ENCODE data around the gene TSC22D1. TPM values are rescaled to one million over a fixed set of nuclear protein-coding genes. Genes with fewer than 3 reads are reported as not detected.

TSC22D1 gene
- total and polyA plus RNA-seq, 2 of the 4 experiments (the other 2 are of a cell fraction), result 30.8 to 42.2 TPM

- H2AK9ac ChIP-seq (replicated peaks; ENCODE audit: low read depth, low read length, poor library complexity), result peak overlapping the region; percentile 19
- intact Hi-C loops (cut with micrococcal nuclease), result no loop called here
- H4K5ac ChIP-seq (ENCODE audit: low read depth, low read length), result no peak overlapping the region
- 83% methylated on average over 4 of the region's 16 CpGs; no CpG with 5 or more reads in 1 of the 2 experiments for WGBS, 2 experiments (ENCODE audit: extremely low coverage in 2 of 2, insufficient read length in 1 of 2)
- in situ Hi-C loops (cut with MboI; ENCODE audit: low sequenced_read_pairs), result no loop called here
- no peak overlapping the region for H3K23ac ChIP-seq (ENCODE audit: low read depth, low read length)
- no peak for TF ChIP-seq CEBPB (IDR thresholded peaks at IDR 0.05; ENCODE audit: low read depth, low read length)
- TF ChIP-seq POLR2A (IDR thresholded peaks at IDR 0.05; ENCODE audit: low read depth, low read length), result no peak
- TF ChIP-seq BHLHE40 (IDR thresholded peaks at IDR 0.05; ENCODE audit: low read depth, low read length), result no peak
- TF ChIP-seq FOS (IDR thresholded peaks at IDR 0.05; ENCODE audit: low read depth, low read length), result no peak
- TF ChIP-seq CTCF (conservative IDR thresholded peaks at IDR 0.05; ENCODE audit: low read depth, low read length), result no peak
- no peak for TF ChIP-seq MAFK (IDR thresholded peaks at IDR 0.05; ENCODE audit: low read depth, low read length)
- no peak for TF ChIP-seq MXI1 (IDR thresholded peaks at IDR 0.05; ENCODE audit: borderline replicate concordance, low read depth, low read length)
- no peak for TF ChIP-seq RAD21 (IDR thresholded peaks at IDR 0.05; ENCODE audit: low read length)
- no peak for TF ChIP-seq RFX5 (IDR thresholded peaks at IDR 0.05; ENCODE audit: low read depth, low read length)
- no peak for TF ChIP-seq USF2 (IDR thresholded peaks at IDR 0.05; ENCODE audit: low read depth, low read length)
- no peak for TF ChIP-seq ELK1 (IDR thresholded peaks at IDR 0.05; ENCODE audit: borderline replicate concordance, low read depth, low read length)
- TF ChIP-seq CHD1 (IDR thresholded peaks at IDR 0.05; ENCODE audit: low read depth, low read length), result no peak
- no peak for TF ChIP-seq MAZ (IDR thresholded peaks at IDR 0.05; ENCODE audit: borderline replicate concordance, low read depth, low read length)
- no peak for TF ChIP-seq SMC3 (IDR thresholded peaks at IDR 0.05; ENCODE audit: low read depth, low read length)
- TF ChIP-seq NFE2L2 (IDR thresholded peaks at IDR 0.05; ENCODE audit: low read depth, low read length), result no peak
- no peak for TF ChIP-seq RCOR1 (IDR thresholded peaks at IDR 0.05; ENCODE audit: insufficient replicate concordance, low read length)
- dilution Hi-C loops (cut with HindIII; ENCODE audit: low sequenced_read_pairs, unreplicated experiment), result no loop called here
- no peak overlapping the region for H3K27ac ChIP-seq (ENCODE audit: insufficient read depth, low read length)
- H3K4me2 ChIP-seq (ENCODE audit: low read depth, low read length), result no peak overlapping the region
- H2BK5ac ChIP-seq (ENCODE audit: low read depth, low read length, poor library complexity, severe bottlenecking), result no peak overlapping the region
- no peak overlapping the region for H2BK15ac ChIP-seq (ENCODE audit: low read depth, low read length)
- POLR2A ChIA-PET (ENCODE audit: unreplicated experiment), result no interaction called here
- H2BK120ac ChIP-seq (ENCODE audit: low read depth, low read length), result no peak overlapping the region
- no peaks in the 10 kb centered on the region for H3K9me1 ChIP-seq (ENCODE audit: insufficient read depth, low read length)
- H3K9me3 ChIP-seq (ENCODE audit: control insufficient read depth, insufficient read depth, low read length), result no peaks in the 10 kb centered on the region; the same call in 1 of the 2 replicates
- H4K20me1 ChIP-seq (ENCODE audit: insufficient read depth, low read length), result no peaks in the 10 kb centered on the region
- CTCF ChIA-PET, result no interaction called here
- H3K36me3 ChIP-seq (ENCODE audit: control insufficient read depth, insufficient read depth, low read length), result no peaks in the 10 kb centered on the region
- no peak overlapping the region for H3K56ac ChIP-seq (ENCODE audit: extremely low read depth, insufficient read depth, low read length)
- H3K27me3 ChIP-seq (ENCODE audit: control insufficient read depth, insufficient read depth, low read length), result peaks cover 5% of the 10 kb centered on the region
- H3K79me1 ChIP-seq (ENCODE audit: low read depth in 1 of 2, low read length in 2 of 2), result no peaks in the 10 kb centered on the region
- no peak overlapping the region for H3K4me3 ChIP-seq (ENCODE audit: insufficient read depth, low read depth, low read length)
- H3K18ac ChIP-seq (ENCODE audit: low read depth, low read length), result no peak overlapping the region
- no peak for ATAC-seq (ENCODE audit: low read depth)
- H3K14ac ChIP-seq (replicated peaks; ENCODE audit: low read depth, low read length), result no peak overlapping the region
- no peak overlapping the region for H4K91ac ChIP-seq (ENCODE audit: insufficient read depth, low read depth, low read length)
- H3K4me1 ChIP-seq (ENCODE audit: control insufficient read depth, insufficient read depth, low read length), result peaks cover 7% of the 10 kb centered on the region
- H4K8ac ChIP-seq (ENCODE audit: low read depth in 2 of 2, low read length in 2 of 2), result no peak overlapping the region
- no peak for DNase-seq
- no TSS peak for BruUV-seq (replicated peaks)
- no peak overlapping the region; the same call in 1 of the 2 replicates for H2AK5ac ChIP-seq (ENCODE audit: low read depth, low read length)
- no peak overlapping the region for H3K4ac ChIP-seq (ENCODE audit: low read depth, low read length)
- no peak overlapping the region for H3K9ac ChIP-seq (ENCODE audit: low read depth, low read length)
- no peak overlapping the region for H2BK20ac ChIP-seq (ENCODE audit: low read depth, low read length)
- H2AFZ ChIP-seq (replicated peaks; ENCODE audit: low read length, poor library complexity), result peak overlapping the region; percentile 70
Observed at GRCh38 chr13:44412346-44412935, 163.7 kb downstream of the TSC22D1 start.

Measured in IMR-90 (cell line).